Mucosa of rectum (tissue), 2 donors: ENCODE data around the gene STK33.
A peak's percentile ranks its signal among the peaks of the same experiment; 100 is the strongest.

Source experiments
- H3K27ac ChIP-seq, 2 donors: one replicate each; pipeline ENCODE4 v1.7.0; 2013; ENCODE audit warnings: inconsistent platforms in 2 of 2, low read depth in 2 of 2, low read length in 2 of 2
- H3K27me3 ChIP-seq, 2 donors: one replicate each; pipeline ENCODE4 v1.7.0; 2013; ENCODE audit warnings: low read length in 2 of 2; ENCODE audit not compliant: control insufficient read depth in 2 of 2, insufficient read depth in 2 of 2
- H3K36me3 ChIP-seq, 2 donors: one replicate each; pipeline ENCODE4 v1.7.0; 2013; ENCODE audit warnings: low read length in 2 of 2; ENCODE audit not compliant: control insufficient read depth in 2 of 2, insufficient read depth in 2 of 2
- H3K4me1 ChIP-seq, 2 donors: one replicate each; pipeline ENCODE4 v1.7.0; 2013; ENCODE audit warnings: low read length in 2 of 2, mild to moderate bottlenecking in 1 of 2; ENCODE audit not compliant: control insufficient read depth in 2 of 2, insufficient read depth in 2 of 2
- H3K4me3 ChIP-seq, 2 donors: one replicate each; pipeline ENCODE4 v1.7.0; 2013; ENCODE audit warnings: low read length in 2 of 2
- H3K9ac ChIP-seq, 2 donors: one replicate each; pipeline ENCODE4 v1.7.0; 2013; ENCODE audit warnings: low read length in 2 of 2, low read depth in 1 of 2, mild to moderate bottlenecking in 1 of 2
- H3K9me3 ChIP-seq, 2 donors: one replicate each; pipeline ENCODE4 v1.7.0; 2013; ENCODE audit warnings: low read length in 2 of 2; ENCODE audit not compliant: control insufficient read depth in 2 of 2
- donor health status: healthy.
- donor health status: Normal muscosa, but diverticular disease.

STK33 gene

GRCh38 chr11:8593935-8594909, at the start of gene STK33:
TSS of gene STK33 (minus strand) at chr11:8594228. CDS start at chr11:8474905, 119,323 bp downstream.
- peaks cover 0 to 6% of the 10 kb centered on the region in 2 donors for H3K4me1 ChIP-seq
- H3K27me3 ChIP-seq: peaks cover 0 to 6% of the 10 kb centered on the region in 2 donors
- peak within 1 kb of the TSS; percentile 58 to 63 for H3K4me3 ChIP-seq
- H3K9ac ChIP-seq: peak within 1 kb of the TSS; percentile 2 to 49
- no peak within 1 kb of the TSS for H3K27ac ChIP-seq
- H3K36me3 ChIP-seq: no peaks in the 10 kb centered on the region
- H3K9me3 ChIP-seq: no peaks in the 10 kb centered on the region

GRCh38 chr11:8642196-8642841, 48.3 kb upstream of the STK33 start:
- no peak overlapping the region for H3K4me3 ChIP-seq
- H3K9ac ChIP-seq: no peak overlapping the region
- peaks cover 31 to 50% of the 10 kb centered on the region in 2 donors for H3K36me3 ChIP-seq
- no peaks in the 10 kb centered on the region for H3K27me3 ChIP-seq
- H3K27ac ChIP-seq: no peak overlapping the region
- H3K4me1 ChIP-seq: no peaks in the 10 kb centered on the region
- no peaks in the 10 kb centered on the region for H3K9me3 ChIP-seq

GRCh38 chr11:8641332-8641731, 47.3 kb upstream of the STK33 start:
- Histone ChIP-seq H3K27me3 (no peaks in the 10 kb centered on the region), H3K9ac (no peak overlapping the region), H3K4me3 (no peak overlapping the region), H3K9me3 (peaks cover 0 to 3% of the 10 kb centered on the region in 2 donors), H3K36me3 (peaks cover 30 to 52% of the 10 kb centered on the region in 2 donors), H3K27ac (no peak overlapping the region), H3K4me1 (no peaks in the 10 kb centered on the region)

GRCh38 chr11:8640267-8640906, 46.4 kb upstream of the STK33 start:
- Histone ChIP-seq H3K4me1 (no peaks in the 10 kb centered on the region), H3K27ac (no peak overlapping the region), H3K36me3 (peaks cover 25 to 49% of the 10 kb centered on the region in 2 donors), H3K9me3 (peaks cover 0 to 3% of the 10 kb centered on the region in 2 donors), H3K4me3 (no peak overlapping the region), H3K9ac (no peak overlapping the region), H3K27me3 (no peaks in the 10 kb centered on the region)

GRCh38 chr11:8639655-8640054, 45.6 kb upstream of the STK33 start:
- H3K27ac ChIP-seq: no peak overlapping the region
- peaks cover 0 to 3% of the 10 kb centered on the region in 2 donors for H3K9me3 ChIP-seq
- H3K27me3 ChIP-seq: no peaks in the 10 kb centered on the region
- no peak overlapping the region for H3K9ac ChIP-seq
- H3K36me3 ChIP-seq: peaks cover 23 to 49% of the 10 kb centered on the region in 2 donors
- no peak overlapping the region for H3K4me3 ChIP-seq
- no peaks in the 10 kb centered on the region for H3K4me1 ChIP-seq

GRCh38 chr11:8638300-8638699, 44.3 kb upstream of the STK33 start:
- Histone ChIP-seq H3K9ac (no peak overlapping the region), H3K27ac (no peak overlapping the region), H3K36me3 (peaks cover 23 to 53% of the 10 kb centered on the region in 2 donors), H3K9me3 (peaks cover 0 to 3% of the 10 kb centered on the region in 2 donors), H3K4me3 (no peak overlapping the region), H3K4me1 (no peaks in the 10 kb centered on the region), H3K27me3 (no peaks in the 10 kb centered on the region)

- no peak overlapping the region for H3K27ac ChIP-seq
- no peaks in the 10 kb centered on the region for H3K27me3 ChIP-seq
- peaks cover 23 to 45% of the 10 kb centered on the region in 2 donors for H3K36me3 ChIP-seq
- H3K4me3 ChIP-seq: no peak overlapping the region
- no peaks in the 10 kb centered on the region for H3K4me1 ChIP-seq
- no peak overlapping the region for H3K9ac ChIP-seq
- peaks cover 0 to 3% of the 10 kb centered on the region in 2 donors for H3K9me3 ChIP-seq
Measured at GRCh38 chr11:8636127-8636526, 42.1 kb upstream of the STK33 start.

- peaks cover 20 to 38% of the 10 kb centered on the region in 2 donors for H3K36me3 ChIP-seq
Measured at GRCh38 chr11:8634498-8634897, 40.5 kb upstream of the STK33 start.

GRCh38 chr11:8631395-8632118, 37.5 kb upstream of the STK33 start:
- Histone ChIP-seq H3K4me3 (no peak overlapping the region), H3K4me1 (no peaks in the 10 kb centered on the region), H3K27ac (no peak overlapping the region), H3K9me3 (peaks cover 0 to under 1% of the 10 kb centered on the region in 2 donors), H3K36me3 (peaks cover 7 to 22% of the 10 kb centered on the region in 2 donors), H3K9ac (no peak overlapping the region), H3K27me3 (no peaks in the 10 kb centered on the region)

More at GRCh38 chr11:8634498-8634897, 40.5 kb upstream of the STK33 start:
- Histone ChIP-seq H3K27ac (no peak overlapping the region), H3K9ac (no peak overlapping the region), H3K4me3 (no peak overlapping the region), H3K9me3 (peaks cover 0 to 3% of the 10 kb centered on the region in 2 donors), H3K27me3 (no peaks in the 10 kb centered on the region), H3K4me1 (no peaks in the 10 kb centered on the region)
